H9 (cell line): ENCODE measurements around the gene PPM1J. TPM values are rescaled to one million over a fixed set of nuclear protein-coding genes. Genes with fewer than 3 reads are reported as not detected.

ENCODE experiments used
- DNase-seq: peaks from one replicate; pipeline ENCODE4 v3.0.0-alpha.2; 2017
- H2AFZ ChIP-seq: one replicate; pipeline ENCODE4 v1.6.1; 2013; ENCODE audit warnings: mild to moderate bottlenecking, low read length, control low read depth, moderate library complexity
- H2AK5ac ChIP-seq: 2 replicates; pipeline ENCODE4 v1.6.1; 2013; ENCODE audit warnings: low read length, control low read depth, mixed read lengths; ENCODE audit not compliant: insufficient read length
- H2BK120ac ChIP-seq: one replicate; pipeline ENCODE4 v1.6.1; 2013; ENCODE audit warnings: low read depth, mild to moderate bottlenecking, low read length, control low read depth, inconsistent platforms; ENCODE audit not compliant: poor library complexity, severe bottlenecking
- H2BK12ac ChIP-seq: 2 replicates; pipeline ENCODE4 v1.6.1; 2013; ENCODE audit warnings: low read length, control low read depth, mixed read lengths, low read depth; ENCODE audit not compliant: insufficient read length
- H2BK15ac ChIP-seq: 2 replicates; pipeline ENCODE4 v1.6.1; 2013; ENCODE audit warnings: low read depth, low read length, control low read depth
- H2BK20ac ChIP-seq: one replicate; pipeline ENCODE4 v1.6.1; 2013; ENCODE audit warnings: low read depth, mild to moderate bottlenecking, low read length, control low read depth, inconsistent platforms; ENCODE audit not compliant: poor library complexity, severe bottlenecking
- H2BK5ac ChIP-seq: 2 replicates; pipeline ENCODE4 v1.6.1; 2013; ENCODE audit warnings: low read length, control low read depth, mixed read lengths; ENCODE audit not compliant: insufficient read length
- H3K14ac ChIP-seq: 2 replicates; pipeline ENCODE4 v1.6.1; 2013; ENCODE audit warnings: low read length, control low read depth; ENCODE audit not compliant: insufficient read depth
- H3K18ac ChIP-seq: 2 replicates; pipeline ENCODE4 v1.6.1; 2013; ENCODE audit warnings: low read depth, mild to moderate bottlenecking, mixed read lengths, low read length, control low read depth; ENCODE audit not compliant: insufficient read length
- H3K23ac ChIP-seq: 2 replicates; pipeline ENCODE4 v1.6.1; 2013; ENCODE audit warnings: low read length, control low read depth, mixed read lengths, low read depth; ENCODE audit not compliant: insufficient read length
- H3K23me2 ChIP-seq: 2 replicates; pipeline ENCODE4 v1.6.1; 2013; ENCODE audit warnings: low read depth, mild to moderate bottlenecking, mixed read lengths, low read length, control low read depth; ENCODE audit not compliant: insufficient read length, poor library complexity, severe bottlenecking
- H3K27ac ChIP-seq: 2 replicates; pipeline ENCODE4 v1.5.1; 2013; ENCODE audit warnings: low read length, control low read depth, mixed read lengths, low read depth; ENCODE audit not compliant: insufficient read length
- H3K27me3 ChIP-seq: 2 replicates; pipeline ENCODE4 v1.6.1; 2013; ENCODE audit warnings: low read length, control low read depth, inconsistent platforms; ENCODE audit not compliant: insufficient read depth
- H3K4ac ChIP-seq: 2 replicates; pipeline ENCODE4 v1.6.1; 2013; ENCODE audit warnings: low read depth, mild to moderate bottlenecking, control low read depth, inconsistent platforms, low read length, moderate library complexity
- H3K4me1 ChIP-seq: 2 replicates; pipeline ENCODE4 v1.6.1; 2013; ENCODE audit warnings: low read length, control low read depth, inconsistent platforms; ENCODE audit not compliant: insufficient read depth
- H3K4me2 ChIP-seq: 2 replicates; pipeline ENCODE4 v1.6.1; 2013; ENCODE audit warnings: low read length, control low read depth, mixed read lengths; ENCODE audit not compliant: insufficient read length, insufficient read depth
- H3K56ac ChIP-seq: 2 replicates; pipeline ENCODE4 v1.6.1; 2013; ENCODE audit warnings: low read depth, mild to moderate bottlenecking, mixed read lengths, low read length, control low read depth; ENCODE audit not compliant: insufficient read length
- H3K79me1 ChIP-seq: 2 replicates; pipeline ENCODE4 v1.6.1; 2013; ENCODE audit warnings: low read depth, mild to moderate bottlenecking, moderate library complexity, low read length, control low read depth, inconsistent platforms; ENCODE audit not compliant: insufficient read depth, poor library complexity, severe bottlenecking
- H3K79me2 ChIP-seq: 2 replicates; pipeline ENCODE4 v1.6.1; 2013; ENCODE audit warnings: low read length, control low read depth, inconsistent platforms; ENCODE audit not compliant: insufficient read depth
- H3K9ac ChIP-seq: 2 replicates; pipeline ENCODE4 v1.6.1; 2013; ENCODE audit warnings: low read length, control low read depth, mixed read lengths; ENCODE audit not compliant: insufficient read length; ENCODE audit errors: extremely low read depth
- H3K9me3 ChIP-seq: one replicate; pipeline ENCODE4 v1.6.1; 2013; ENCODE audit warnings: low read depth, low read length, inconsistent platforms; ENCODE audit not compliant: control insufficient read depth
- H3T11ph ChIP-seq: one replicate; pipeline ENCODE4 v1.6.1; 2013; ENCODE audit warnings: mild to moderate bottlenecking, low read length, control low read depth, inconsistent platforms
- H4K20me1 ChIP-seq: one replicate; pipeline ENCODE4 v1.6.1; 2013; ENCODE audit not compliant: control insufficient read depth, insufficient read length, insufficient read depth
- H4K5ac ChIP-seq: 2 replicates; pipeline ENCODE4 v1.6.1; 2013; ENCODE audit warnings: low read depth, mild to moderate bottlenecking, mixed read lengths, low read length, control low read depth; ENCODE audit not compliant: insufficient read length
- H4K8ac ChIP-seq: replicated peaks from 2 replicates; pipeline ENCODE4 v1.6.1; 2013; ENCODE audit warnings: low read length, control low read depth, mixed read lengths, low read depth; ENCODE audit not compliant: insufficient read length
- H4K91ac ChIP-seq: 2 replicates; pipeline ENCODE4 v1.6.1; 2013; ENCODE audit warnings: low read depth, mild to moderate bottlenecking, moderate library complexity, mixed read lengths, low read length, control low read depth; ENCODE audit not compliant: insufficient read length
- H3K27ac Mint-ChIP-seq, 3 experiments: 2 replicates in 2 of 3; 3 replicates in 1 of 3; pipeline ENCODE4 v1.8.0; 2020 to 2021; ENCODE audit warnings: mixed read lengths in 3 of 3, mild to moderate bottlenecking in 1 of 3, moderate library complexity in 1 of 3
- H3K27me3 Mint-ChIP-seq: 2 replicates; pipeline ENCODE4 v1.8.0; 2021; ENCODE audit warnings: low read depth, mild to moderate bottlenecking, moderate library complexity, mixed read lengths
- H3K36me3 Mint-ChIP-seq, 3 experiments: 2 replicates in 2 of 3; 3 replicates in 1 of 3; pipeline ENCODE4 v1.8.0; 2020 to 2021; ENCODE audit warnings: low read depth in 3 of 3, mixed read lengths in 3 of 3; ENCODE audit not compliant: insufficient read depth in 1 of 3
- H3K4me1 Mint-ChIP-seq, 2 experiments: 2 replicates each; pipeline ENCODE4 v1.8.0; 2020; ENCODE audit warnings: mixed read lengths in 2 of 2
- H3K4me3 Mint-ChIP-seq, 2 experiments: 2 replicates in 1 of 2; 3 replicates in 1 of 2; pipeline ENCODE4 v1.8.0; 2020 to 2021; ENCODE audit warnings: mild to moderate bottlenecking in 2 of 2, mixed read lengths in 2 of 2, moderate library complexity in 1 of 2
- H3K9me3 Mint-ChIP-seq, 2 experiments: 2 replicates in 1 of 2; 3 replicates in 1 of 2; pipeline ENCODE4 v1.8.0; 2020; ENCODE audit warnings: mild to moderate bottlenecking in 2 of 2, mixed read lengths in 2 of 2, moderate library complexity in 1 of 2
- WGBS: extraction: QIAGEN DNeasy Blood & Tissue Kit; methylation state at CpG from one replicate; pipeline ENCODE4 v1.1.7; 2013; ENCODE audit warnings: missing lambda C conversion rate, low lambda C conversion rate, mixed read lengths; ENCODE audit not compliant: insufficient read length; ENCODE audit errors: extremely low coverage; 5-methylcytosine and 5-hydroxymethylcytosine counted together
- total RNA-seq: library from RNA; stranded (reverse); gene quantifications from 2 replicates; pipeline ENCODE4 v1.2.1, GENCODE V29; 2021
- TF ChIP-seq, protein P1 (sequence below): fragments of 200-600 bp; sonication (generic); conservative IDR thresholded peaks from 3 replicates; pipeline ENCODE4 v1.8.0; 2021; ENCODE audit warnings: antibody characterized with exemption, mild to moderate bottlenecking

PPM1J gene
- total RNA-seq, 1 experiment from 2014 or later: 12.7 TPM

DNA sequence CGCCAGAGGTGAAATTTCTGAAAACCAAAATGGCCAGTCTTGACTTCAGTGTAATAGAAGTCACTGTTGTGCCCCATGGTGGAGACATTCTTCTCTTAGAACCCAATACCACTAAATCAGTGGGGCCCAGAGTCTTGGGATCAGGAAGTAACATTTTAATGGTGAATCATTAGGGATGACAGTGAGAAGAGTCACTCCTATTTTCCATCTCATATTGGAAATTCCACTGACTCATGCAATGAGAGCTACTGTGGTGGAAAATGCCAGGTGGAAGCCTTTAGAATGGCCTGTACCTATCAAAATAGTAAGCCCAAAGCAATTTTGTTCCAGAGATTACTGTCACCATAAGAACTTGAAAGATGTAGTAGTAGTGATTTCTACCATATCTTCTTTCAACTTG lies 20.6 kb upstream of the PPM1J start:
- Mint-ChIP-seq H3K27me3 (peaks cover 30% of the 10 kb centered on the region), H3K4me3 (no peak overlapping the region), H3K36me3 (no peaks in the 10 kb centered on the region), H3K9me3 (no peaks in the 10 kb centered on the region), H3K4me1 (peaks cover 4 to 6% of the 10 kb centered on the region in 2 experiments; a peak in 2 of 4 replicates), H3K27ac (no peak overlapping the region)
- H3K79me2 ChIP-seq: no peaks in the 10 kb centered on the region
- WGBS: no CpG with 5 or more reads among the region's 1 CpG
- TF ChIP-seq, protein P1, sequence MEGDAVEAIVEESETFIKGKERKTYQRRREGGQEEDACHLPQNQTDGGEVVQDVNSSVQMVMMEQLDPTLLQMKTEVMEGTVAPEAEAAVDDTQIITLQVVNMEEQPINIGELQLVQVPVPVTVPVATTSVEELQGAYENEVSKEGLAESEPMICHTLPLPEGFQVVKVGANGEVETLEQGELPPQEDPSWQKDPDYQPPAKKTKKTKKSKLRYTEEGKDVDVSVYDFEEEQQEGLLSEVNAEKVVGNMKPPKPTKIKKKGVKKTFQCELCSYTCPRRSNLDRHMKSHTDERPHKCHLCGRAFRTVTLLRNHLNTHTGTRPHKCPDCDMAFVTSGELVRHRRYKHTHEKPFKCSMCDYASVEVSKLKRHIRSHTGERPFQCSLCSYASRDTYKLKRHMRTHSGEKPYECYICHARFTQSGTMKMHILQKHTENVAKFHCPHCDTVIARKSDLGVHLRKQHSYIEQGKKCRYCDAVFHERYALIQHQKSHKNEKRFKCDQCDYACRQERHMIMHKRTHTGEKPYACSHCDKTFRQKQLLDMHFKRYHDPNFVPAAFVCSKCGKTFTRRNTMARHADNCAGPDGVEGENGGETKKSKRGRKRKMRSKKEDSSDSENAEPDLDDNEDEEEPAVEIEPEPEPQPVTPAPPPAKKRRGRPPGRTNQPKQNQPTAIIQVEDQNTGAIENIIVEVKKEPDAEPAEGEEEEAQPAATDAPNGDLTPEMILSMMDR: no peak
- H2BK20ac ChIP-seq: no peak overlapping the region
- no peak overlapping the region for H2BK12ac ChIP-seq
- H3K4me2 ChIP-seq: no peak overlapping the region
- H2BK5ac ChIP-seq: no peak overlapping the region
- H3K9ac ChIP-seq: no peak overlapping the region
- H4K8ac ChIP-seq: no peak overlapping the region
- H3K4ac ChIP-seq: no peak overlapping the region
- H3K18ac ChIP-seq: no peak overlapping the region
- no peaks in the 10 kb centered on the region for H4K20me1 ChIP-seq
- H3K23me2 ChIP-seq: no peaks in the 10 kb centered on the region
- H2BK120ac ChIP-seq: no peak overlapping the region
- no peak overlapping the region for H2AFZ ChIP-seq
- no peaks in the 10 kb centered on the region for H3K79me1 ChIP-seq
- H3K27ac ChIP-seq: no peak overlapping the region
- DNase-seq: no peak
- no peak overlapping the region for H4K5ac ChIP-seq
- H2BK15ac ChIP-seq: no peak overlapping the region
- no peak overlapping the region for H2AK5ac ChIP-seq
- H4K91ac ChIP-seq: no peak overlapping the region
- no peak overlapping the region for H3K14ac ChIP-seq
- H3K23ac ChIP-seq: no peak overlapping the region
- no peaks in the 10 kb centered on the region for H3K4me1 ChIP-seq
- no peaks in the 10 kb centered on the region for H3K9me3 ChIP-seq
- no peaks in the 10 kb centered on the region for H3K27me3 ChIP-seq
- H3T11ph ChIP-seq: no peak overlapping the region
- H3K56ac ChIP-seq: no peak overlapping the region
